PC-9 (cell line): ENCODE data around the gene ARHGEF37.

Experiments used
- CTCF ChIP-seq: fragments of 200-600 bp; sonication (generic); conservative IDR thresholded peaks from 2 replicates; pipeline ENCODE4 v1.6.1; 2017; ENCODE audit warnings: mixed run types, antibody characterized with exemption, mild to moderate bottlenecking, moderate library complexity
- EZH2 ChIP-seq: fragments of 200-600 bp; sonication (generic); IDR thresholded peaks from 2 replicates; pipeline ENCODE4 v1.8.0; 2017; ENCODE audit warnings: antibody characterized with exemption, low read depth

DNA sequence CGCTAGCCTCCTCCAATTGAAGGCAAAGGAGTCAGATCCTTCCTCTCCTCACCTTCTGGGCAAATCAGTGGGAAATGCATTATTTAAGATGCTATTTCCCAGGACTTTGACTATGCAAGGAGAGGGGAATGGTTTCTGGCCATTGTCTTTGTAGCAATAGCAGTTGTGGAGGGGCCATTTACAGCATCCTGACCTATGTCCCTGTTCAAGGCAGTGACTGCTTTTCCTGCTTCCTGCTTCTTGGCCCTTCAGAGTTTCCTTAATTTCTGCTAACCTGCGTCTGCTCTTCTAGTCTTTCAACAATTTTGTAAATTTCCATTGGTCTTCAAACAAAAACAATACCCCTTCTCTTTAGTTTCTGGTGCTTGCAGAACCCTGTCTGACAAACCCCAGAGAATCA, 76.0 kb downstream of the ARHGEF37 start:
- TF ChIP-seq CTCF (no peak), EZH2 (no peak)
